Measurements from ENCODE around the gene SPOCD1. TPM values are rescaled to one million over a fixed set of nuclear protein-coding genes. Genes with fewer than 3 reads are reported as not detected.

The SPOCD1 gene
- polyA plus RNA-seq, 2 of the 4 experiments (the other 2 are of a cell fraction) = 0.98 to 4.8 TPM

DNA sequence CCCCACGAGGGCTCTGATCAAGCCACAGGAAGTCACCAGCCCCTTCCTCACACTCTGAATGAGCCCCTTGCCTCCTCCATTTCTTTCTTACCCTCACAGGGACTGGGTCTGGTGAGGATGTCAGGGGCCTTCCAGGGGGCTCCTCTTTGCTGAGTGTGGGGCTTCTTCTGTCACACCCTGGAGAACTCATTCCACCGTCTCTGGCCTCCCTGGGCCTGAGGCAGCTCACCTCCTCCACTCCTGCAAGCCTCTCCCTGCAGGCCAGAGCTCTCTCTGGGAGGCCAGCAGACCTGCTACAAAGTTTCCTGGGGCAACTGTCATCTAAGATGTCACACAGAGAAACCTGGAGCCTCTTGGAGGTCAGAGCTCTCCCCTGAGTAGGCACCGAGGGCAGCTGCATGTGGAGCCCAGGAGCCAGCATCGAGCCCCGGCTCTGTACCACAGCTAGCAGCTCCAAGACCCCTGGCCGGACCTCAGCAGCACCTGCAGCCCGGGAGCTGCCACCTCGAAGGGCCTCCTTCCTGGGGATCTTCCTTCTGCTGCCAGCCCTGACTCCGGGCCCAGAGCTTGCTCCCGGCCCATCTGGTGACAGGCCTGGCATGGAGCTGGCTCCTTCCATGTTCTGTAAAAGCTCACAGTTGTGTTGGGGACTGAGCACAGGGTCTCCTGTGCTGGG, 1.1 kb downstream of the SPOCD1 start:
- DNase-seq (ENCODE audit: low read depth in 1 of 2, low spot score in 1 of 2) = no peak
- no peak overlapping the region for H3K4me3 ChIP-seq
- ChIA-PET POLR2A (interaction anchor here (1.4 kb wide), 1 partner anchor 130 kb away, joined by 5 read pairs; no protein-coding TSS in a partner anchor), CTCF (interaction anchor here (0.7 to 3.2 kb wide), 13 partner anchors 10 to 189 kb away, joined by 3 to 36 read pairs (median 5); no protein-coding TSS in a partner anchor)
- no peak for FAIRE-seq
- WGBS (ENCODE audit: missing lambda C conversion rate) = 79% methylated on average over 4 of the region's 10 CpGs
- no peak; a peak in 1 of 6 replicates for ATAC-seq
- H3K27ac ChIP-seq = peak overlapping the region in 1 of 2 experiments; percentile 80; a peak in 4 of 6 replicates
- no peaks in the 10 kb centered on the region for H3K9me3 ChIP-seq
- no peak overlapping the region for H3K4me2 ChIP-seq
- H3K4me1 ChIP-seq = no peaks in the 10 kb centered on the region
- TF ChIP-seq RCOR1 (IDR thresholded peaks at IDR 0.05; ENCODE audit: low read depth, low read length) = no peak
- TF ChIP-seq CEBPB (IDR thresholded peaks at IDR 0.05) = no peak
- no peak for TF ChIP-seq EHF (CRISPR knock-in tag; IDR thresholded peaks at IDR 0.05)
- no peak for TF ChIP-seq NFE2L2 (conservative IDR thresholded peaks at IDR 0.05; ENCODE audit: low read length)
- no peak for TF ChIP-seq HES2 (IDR thresholded peaks at IDR 0.05)
- TF ChIP-seq NPAS2 (CRISPR knock-in tag; IDR thresholded peaks at IDR 0.05; ENCODE audit: borderline replicate concordance) = no peak
- no peak for TF ChIP-seq FOXS1 (CRISPR knock-in tag; IDR thresholded peaks at IDR 0.05)
- no peak for TF ChIP-seq PHF8 (IDR thresholded peaks at IDR 0.05; ENCODE audit: borderline replicate concordance, low read depth)
- TF ChIP-seq BHLHE40 (IDR thresholded peaks at IDR 0.05; ENCODE audit: low read depth, low read length) = no peak

- Histone ChIP-seq H3K27ac (no peak overlapping the region; a peak in 1 of 6 replicates), H3K4me3 (no peak overlapping the region), H3K9me3 (no peaks in the 10 kb centered on the region), H3K4me1 (no peaks in the 10 kb centered on the region), H3K4me2 (no peak overlapping the region)
- ATAC-seq (no peak), FAIRE-seq (no peak), DNase-seq (ENCODE audit: low read depth in 1 of 2, low spot score in 1 of 2) (no peak)
- POLR2A ChIA-PET = no interaction called here
- TF ChIP-seq ZSCAN20 (CRISPR knock-in tag; IDR thresholded peaks at IDR 0.05) = no peak
- no peak for TF ChIP-seq GATA3 (IDR thresholded peaks at IDR 0.05; ENCODE audit: borderline replicate concordance)
- TF ChIP-seq, protein P1, sequence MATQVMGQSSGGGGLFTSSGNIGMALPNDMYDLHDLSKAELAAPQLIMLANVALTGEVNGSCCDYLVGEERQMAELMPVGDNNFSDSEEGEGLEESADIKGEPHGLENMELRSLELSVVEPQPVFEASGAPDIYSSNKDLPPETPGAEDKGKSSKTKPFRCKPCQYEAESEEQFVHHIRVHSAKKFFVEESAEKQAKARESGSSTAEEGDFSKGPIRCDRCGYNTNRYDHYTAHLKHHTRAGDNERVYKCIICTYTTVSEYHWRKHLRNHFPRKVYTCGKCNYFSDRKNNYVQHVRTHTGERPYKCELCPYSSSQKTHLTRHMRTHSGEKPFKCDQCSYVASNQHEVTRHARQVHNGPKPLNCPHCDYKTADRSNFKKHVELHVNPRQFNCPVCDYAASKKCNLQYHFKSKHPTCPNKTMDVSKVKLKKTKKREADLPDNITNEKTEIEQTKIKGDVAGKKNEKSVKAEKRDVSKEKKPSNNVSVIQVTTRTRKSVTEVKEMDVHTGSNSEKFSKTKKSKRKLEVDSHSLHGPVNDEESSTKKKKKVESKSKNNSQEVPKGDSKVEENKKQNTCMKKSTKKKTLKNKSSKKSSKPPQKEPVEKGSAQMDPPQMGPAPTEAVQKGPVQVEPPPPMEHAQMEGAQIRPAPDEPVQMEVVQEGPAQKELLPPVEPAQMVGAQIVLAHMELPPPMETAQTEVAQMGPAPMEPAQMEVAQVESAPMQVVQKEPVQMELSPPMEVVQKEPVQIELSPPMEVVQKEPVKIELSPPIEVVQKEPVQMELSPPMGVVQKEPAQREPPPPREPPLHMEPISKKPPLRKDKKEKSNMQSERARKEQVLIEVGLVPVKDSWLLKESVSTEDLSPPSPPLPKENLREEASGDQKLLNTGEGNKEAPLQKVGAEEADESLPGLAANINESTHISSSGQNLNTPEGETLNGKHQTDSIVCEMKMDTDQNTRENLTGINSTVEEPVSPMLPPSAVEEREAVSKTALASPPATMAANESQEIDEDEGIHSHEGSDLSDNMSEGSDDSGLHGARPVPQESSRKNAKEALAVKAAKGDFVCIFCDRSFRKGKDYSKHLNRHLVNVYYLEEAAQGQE (IDR thresholded peaks at IDR 0.05) = no peak
- TF ChIP-seq CHD2 (IDR thresholded peaks at IDR 0.05; ENCODE audit: low read length, partially characterized antibody) = no peak
- WGBS (ENCODE audit: missing lambda C conversion rate) = no CpG with 5 or more reads among the region's 11 CpGs
- CTCF ChIA-PET = interaction anchor here (1.0 to 1.1 kb wide), 2 partner anchors 8 to 150 kb away, joined by 3 to 6 read pairs; no protein-coding TSS in a partner anchor
Observed at GRCh38 chr1:31814041-31814511, 1.7 kb downstream of the SPOCD1 start.

GRCh38 chr1:31812158-31812829, 3.5 kb downstream of the SPOCD1 start:
- ChIA-PET POLR2A (no interaction called here), CTCF (interaction anchor here (0.8 to 1.2 kb wide), 4 partner anchors 10 to 152 kb away, joined by 3 to 5 read pairs (median 4); no protein-coding TSS in a partner anchor)
- H3K4me3 ChIP-seq = no peak overlapping the region
- TF ChIP-seq KDM1A (IDR thresholded peaks at IDR 0.05; ENCODE audit: low read depth) (0 out of 2 replicates have a peak, but pooled peaks have one; percentile 47), KDM5A (IDR thresholded peaks at IDR 0.05) (no peak)
- FAIRE-seq (no peak), DNase-seq (ENCODE audit: low read depth in 1 of 2, low spot score in 1 of 2) (no peak), ATAC-seq (no peak)
- no peak overlapping the region for H3K4me2 ChIP-seq
- no peaks in the 10 kb centered on the region for H3K9me3 ChIP-seq
- no peak overlapping the region for H3K27ac ChIP-seq
- WGBS (ENCODE audit: missing lambda C conversion rate) = 79% methylated on average over 9 of the region's 9 CpGs
- no peaks in the 10 kb centered on the region for H3K4me1 ChIP-seq
